ENCODE results near the gene IQCN.

The IQCN gene, protein sequence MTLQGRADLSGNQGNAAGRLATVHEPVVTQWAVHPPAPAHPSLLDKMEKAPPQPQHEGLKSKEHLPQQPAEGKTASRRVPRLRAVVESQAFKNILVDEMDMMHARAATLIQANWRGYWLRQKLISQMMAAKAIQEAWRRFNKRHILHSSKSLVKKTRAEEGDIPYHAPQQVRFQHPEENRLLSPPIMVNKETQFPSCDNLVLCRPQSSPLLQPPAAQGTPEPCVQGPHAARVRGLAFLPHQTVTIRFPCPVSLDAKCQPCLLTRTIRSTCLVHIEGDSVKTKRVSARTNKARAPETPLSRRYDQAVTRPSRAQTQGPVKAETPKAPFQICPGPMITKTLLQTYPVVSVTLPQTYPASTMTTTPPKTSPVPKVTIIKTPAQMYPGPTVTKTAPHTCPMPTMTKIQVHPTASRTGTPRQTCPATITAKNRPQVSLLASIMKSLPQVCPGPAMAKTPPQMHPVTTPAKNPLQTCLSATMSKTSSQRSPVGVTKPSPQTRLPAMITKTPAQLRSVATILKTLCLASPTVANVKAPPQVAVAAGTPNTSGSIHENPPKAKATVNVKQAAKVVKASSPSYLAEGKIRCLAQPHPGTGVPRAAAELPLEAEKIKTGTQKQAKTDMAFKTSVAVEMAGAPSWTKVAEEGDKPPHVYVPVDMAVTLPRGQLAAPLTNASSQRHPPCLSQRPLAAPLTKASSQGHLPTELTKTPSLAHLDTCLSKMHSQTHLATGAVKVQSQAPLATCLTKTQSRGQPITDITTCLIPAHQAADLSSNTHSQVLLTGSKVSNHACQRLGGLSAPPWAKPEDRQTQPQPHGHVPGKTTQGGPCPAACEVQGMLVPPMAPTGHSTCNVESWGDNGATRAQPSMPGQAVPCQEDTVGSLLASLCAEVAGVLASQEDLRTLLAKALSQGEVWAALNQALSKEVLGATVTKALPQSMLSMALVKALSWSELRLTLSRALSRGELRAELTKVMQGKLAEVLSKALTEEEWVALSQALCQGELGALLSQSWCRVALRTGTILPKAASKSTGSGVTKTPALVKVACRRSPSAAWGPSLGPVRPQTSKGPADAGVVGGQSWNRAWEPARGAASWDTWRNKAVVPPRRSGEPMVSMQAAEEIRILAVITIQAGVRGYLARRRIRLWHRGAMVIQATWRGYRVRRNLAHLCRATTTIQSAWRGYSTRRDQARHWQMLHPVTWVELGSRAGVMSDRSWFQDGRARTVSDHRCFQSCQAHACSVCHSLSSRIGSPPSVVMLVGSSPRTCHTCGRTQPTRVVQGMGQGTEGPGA (N-terminal part only)

GRCh38 chr19:18274219-18274780, at the start of gene IQCN:
TSS of gene IQCN (minus strand) at chr19:18274452. CDS start at chr19:18269478, 4,974 bp downstream.
- H3K9me3 ChIP-seq (ENCODE audit: control insufficient read depth, insufficient read depth, low read length) = no peaks in the 10 kb centered on the region
- no peak within 1 kb of the TSS for H3K9ac ChIP-seq (ENCODE audit: low read depth, low read length)
- H3K36me3 ChIP-seq (ENCODE audit: insufficient read depth, low read length) = peaks cover 6% of the 10 kb centered on the region
- peaks cover 8% of the 10 kb centered on the region; the same call in 1 of the 2 replicates for H3K4me1 ChIP-seq (ENCODE audit: insufficient read depth, low read length)

- Histone ChIP-seq H3K9ac (ENCODE audit: low read depth, low read length) (peak within 1 kb of the TSS; percentile 85), H3K4me1 (ENCODE audit: insufficient read depth, low read length) (no peaks in the 10 kb centered on the region; the same call in 1 of the 2 replicates), H3K9me3 (ENCODE audit: control insufficient read depth, insufficient read depth, low read length) (no peaks in the 10 kb centered on the region), H3K36me3 (ENCODE audit: insufficient read depth, low read length) (no peaks in the 10 kb centered on the region)
Observed at GRCh38 chr19:18322759-18323460, 48.7 kb upstream of the IQCN start, which contains the start of gene LSM4. TSS of gene LSM4 (minus strand) at chr19:18323076. CDS start at chr19:18323020, 56 bp downstream.

- H3K4me1 ChIP-seq (ENCODE audit: insufficient read depth, low read length) = no peaks in the 10 kb centered on the region; the same call in 1 of the 2 replicates
- H3K9ac ChIP-seq (ENCODE audit: low read depth, low read length) = peak overlapping the region; percentile 85
- no peaks in the 10 kb centered on the region for H3K9me3 ChIP-seq (ENCODE audit: control insufficient read depth, insufficient read depth, low read length)
- no peaks in the 10 kb centered on the region for H3K36me3 ChIP-seq (ENCODE audit: insufficient read depth, low read length)
Observed at GRCh38 chr19:18322318-18322758, 48.1 kb upstream of the IQCN start.

- Histone ChIP-seq H3K9me3 (ENCODE audit: control insufficient read depth, insufficient read depth, low read length) (no peaks in the 10 kb centered on the region), H3K4me1 (ENCODE audit: insufficient read depth, low read length) (no peaks in the 10 kb centered on the region; the same call in 1 of the 2 replicates), H3K9ac (ENCODE audit: low read depth, low read length) (peak overlapping the region; percentile 85; the same call in 1 of the 2 replicates), H3K36me3 (ENCODE audit: insufficient read depth, low read length) (no peaks in the 10 kb centered on the region)
Observed at GRCh38 chr19:18321734-18322102, 47.5 kb upstream of the IQCN start.

- no peaks in the 10 kb centered on the region; the same call in 1 of the 2 replicates for H3K4me1 ChIP-seq (ENCODE audit: insufficient read depth, low read length)
- no peaks in the 10 kb centered on the region for H3K36me3 ChIP-seq (ENCODE audit: insufficient read depth, low read length)
- no peaks in the 10 kb centered on the region for H3K9me3 ChIP-seq (ENCODE audit: control insufficient read depth, insufficient read depth, low read length)
- H3K9ac ChIP-seq (ENCODE audit: low read depth, low read length) = no peak overlapping the region
Observed at GRCh38 chr19:18320865-18321733, 46.8 kb upstream of the IQCN start.

DNA sequence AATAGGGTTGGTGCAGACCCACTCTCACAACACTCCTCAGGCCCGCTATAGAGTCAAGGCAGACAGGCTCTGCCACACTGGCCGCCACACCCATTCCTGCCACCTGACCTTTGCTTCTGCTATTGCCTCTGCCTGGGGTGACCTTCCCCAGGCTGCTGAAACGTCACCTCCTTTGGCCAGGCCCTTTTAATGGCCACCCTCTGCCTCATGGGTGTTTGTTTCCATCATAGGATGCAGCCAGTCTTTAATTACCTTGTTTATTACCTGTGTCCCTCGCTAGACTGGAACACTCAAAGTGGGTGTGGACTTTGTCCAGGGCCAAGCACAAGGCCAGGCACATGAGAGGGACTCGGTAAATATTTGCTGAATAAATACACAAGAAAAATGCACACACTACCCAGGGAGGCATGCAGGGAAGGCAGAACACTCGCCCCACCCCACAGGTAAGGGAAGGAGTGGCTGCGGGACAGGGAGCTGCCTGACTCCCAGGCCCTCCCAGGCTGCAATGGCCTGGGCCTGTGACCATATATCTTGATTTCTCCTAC, 45.4 kb upstream of the IQCN start:
- Histone ChIP-seq H3K4me1 (ENCODE audit: insufficient read depth, low read length) (no peaks in the 10 kb centered on the region; the same call in 1 of the 2 replicates), H3K9ac (ENCODE audit: low read depth, low read length) (no peak overlapping the region), H3K36me3 (ENCODE audit: insufficient read depth, low read length) (no peaks in the 10 kb centered on the region), H3K9me3 (ENCODE audit: control insufficient read depth, insufficient read depth, low read length) (no peaks in the 10 kb centered on the region)

- no peaks in the 10 kb centered on the region; the same call in 1 of the 2 replicates for H3K4me1 ChIP-seq (ENCODE audit: insufficient read depth, low read length)
Observed at GRCh38 chr19:18317961-18318800, 43.9 kb upstream of the IQCN start.

GRCh38 chr19:18313398-18313797, 39.1 kb upstream of the IQCN start:
- H3K4me1 ChIP-seq (ENCODE audit: insufficient read depth, low read length) = no peaks in the 10 kb centered on the region; the same call in 1 of the 2 replicates
- no peak overlapping the region for H3K9ac ChIP-seq (ENCODE audit: low read depth, low read length)
- no peaks in the 10 kb centered on the region for H3K9me3 ChIP-seq (ENCODE audit: control insufficient read depth, insufficient read depth, low read length)
- H3K36me3 ChIP-seq (ENCODE audit: insufficient read depth, low read length) = peaks cover 14% of the 10 kb centered on the region

More at GRCh38 chr19:18317961-18318800, 43.9 kb upstream of the IQCN start:
- H3K9me3 ChIP-seq (ENCODE audit: control insufficient read depth, insufficient read depth, low read length) = no peaks in the 10 kb centered on the region
- H3K9ac ChIP-seq (ENCODE audit: low read depth, low read length) = no peak overlapping the region
- H3K36me3 ChIP-seq (ENCODE audit: insufficient read depth, low read length) = peaks cover 5% of the 10 kb centered on the region; the same call in 1 of the 2 replicates

DNA sequence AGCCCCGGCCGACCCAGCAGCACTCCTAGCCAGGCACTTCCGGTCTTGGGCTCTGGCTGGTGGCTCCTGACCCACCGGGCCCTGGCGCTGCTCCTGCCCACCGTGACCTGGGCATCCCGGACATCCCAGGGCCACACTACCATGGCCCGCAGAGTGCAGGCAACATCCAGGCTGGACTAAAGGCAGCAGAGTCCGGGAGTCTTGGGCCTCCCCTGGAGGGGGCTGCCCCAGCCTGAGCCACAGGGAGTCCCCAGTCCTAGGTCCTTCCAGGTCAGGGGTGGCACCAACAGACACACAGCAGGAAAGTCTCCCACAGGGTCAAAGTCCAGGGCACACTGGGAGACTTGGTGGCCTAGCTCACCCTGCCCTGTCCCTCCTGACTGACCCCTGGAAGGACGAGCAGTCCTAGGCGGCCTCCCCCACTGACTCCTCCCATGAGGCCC, 37.9 kb upstream of the IQCN start:
- Histone ChIP-seq H3K9me3 (ENCODE audit: control insufficient read depth, insufficient read depth, low read length) (no peaks in the 10 kb centered on the region), H3K4me1 (ENCODE audit: insufficient read depth, low read length) (no peaks in the 10 kb centered on the region), H3K36me3 (ENCODE audit: insufficient read depth, low read length) (peaks cover 22% of the 10 kb centered on the region), H3K9ac (ENCODE audit: low read depth, low read length) (no peak overlapping the region)

DNA sequence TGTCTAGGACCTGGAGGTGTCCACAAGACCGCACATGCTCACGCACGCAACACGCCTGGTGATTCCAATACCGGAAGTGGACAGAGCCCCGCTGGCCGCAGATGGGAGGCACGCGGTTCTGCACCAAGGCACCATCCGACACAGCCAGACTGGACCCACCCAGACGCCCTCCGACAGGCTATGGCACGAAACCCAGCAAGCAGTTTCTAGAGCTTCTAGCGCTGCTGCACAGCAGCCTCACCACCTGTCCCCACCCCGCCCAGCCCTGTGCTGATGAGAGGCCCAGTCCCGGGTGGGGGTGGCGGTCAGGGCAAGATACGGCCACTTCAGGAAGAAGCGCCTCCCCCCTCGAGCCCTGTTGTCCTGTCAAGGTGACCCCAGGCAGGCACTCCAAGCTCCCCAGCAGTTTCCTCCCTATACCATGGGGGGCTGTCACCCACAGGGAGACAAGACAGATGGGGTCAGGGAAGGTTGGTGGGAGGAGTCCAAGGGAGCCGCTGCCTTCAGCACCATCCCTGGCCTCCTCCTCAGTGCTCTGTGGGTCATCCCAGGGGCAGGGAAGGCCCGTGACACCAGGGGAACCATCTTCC, 37.3 kb upstream of the IQCN start:
- H3K9me3 ChIP-seq (ENCODE audit: control insufficient read depth, insufficient read depth, low read length) = no peaks in the 10 kb centered on the region
- no peaks in the 10 kb centered on the region for H3K4me1 ChIP-seq (ENCODE audit: insufficient read depth, low read length)
- H3K36me3 ChIP-seq (ENCODE audit: insufficient read depth, low read length) = peaks cover 23% of the 10 kb centered on the region
- no peak overlapping the region for H3K9ac ChIP-seq (ENCODE audit: low read depth, low read length)

- no peaks in the 10 kb centered on the region for H3K4me1 ChIP-seq (ENCODE audit: insufficient read depth, low read length)
- no peaks in the 10 kb centered on the region for H3K9me3 ChIP-seq (ENCODE audit: control insufficient read depth, insufficient read depth, low read length)
- H3K36me3 ChIP-seq (ENCODE audit: insufficient read depth, low read length) = peaks cover 23% of the 10 kb centered on the region
- H3K9ac ChIP-seq (ENCODE audit: low read depth, low read length) = no peak overlapping the region
Observed at GRCh38 chr19:18310966-18311365, 36.7 kb upstream of the IQCN start.
